ENCODE data around the gene API5.

- TF ChIP-seq EZH2phosphoT487 (IDR thresholded peaks at IDR 0.05; ENCODE audit: borderline replicate concordance) (no peak), CTCF (conservative IDR thresholded peaks at IDR 0.05; ENCODE audit: low read length) (no peak)
Observed at GRCh38 chr11:43366677-43367076, 54.9 kb downstream of the API5 start.
